H9 (cell line): Measurements from ENCODE around the gene IQSEC1. TPM values are rescaled to one million over a fixed set of nuclear protein-coding genes. Genes with fewer than 3 reads are reported as not detected.

ENCODE experiments used
- DNase-seq: peaks from one replicate; pipeline ENCODE4 v3.0.0-alpha.2; 2017
- H2AFZ ChIP-seq: one replicate; pipeline ENCODE4 v1.6.1; 2013; ENCODE audit warnings: mild to moderate bottlenecking, low read length, control low read depth, moderate library complexity
- H2AK5ac ChIP-seq: 2 replicates; pipeline ENCODE4 v1.6.1; 2013; ENCODE audit warnings: low read length, control low read depth, mixed read lengths; ENCODE audit not compliant: insufficient read length
- H2BK120ac ChIP-seq: one replicate; pipeline ENCODE4 v1.6.1; 2013; ENCODE audit warnings: low read depth, mild to moderate bottlenecking, low read length, control low read depth, inconsistent platforms; ENCODE audit not compliant: poor library complexity, severe bottlenecking
- H2BK12ac ChIP-seq: 2 replicates; pipeline ENCODE4 v1.6.1; 2013; ENCODE audit warnings: low read length, control low read depth, mixed read lengths, low read depth; ENCODE audit not compliant: insufficient read length
- H2BK15ac ChIP-seq: 2 replicates; pipeline ENCODE4 v1.6.1; 2013; ENCODE audit warnings: low read depth, low read length, control low read depth
- H2BK20ac ChIP-seq: one replicate; pipeline ENCODE4 v1.6.1; 2013; ENCODE audit warnings: low read depth, mild to moderate bottlenecking, low read length, control low read depth, inconsistent platforms; ENCODE audit not compliant: poor library complexity, severe bottlenecking
- H2BK5ac ChIP-seq: 2 replicates; pipeline ENCODE4 v1.6.1; 2013; ENCODE audit warnings: low read length, control low read depth, mixed read lengths; ENCODE audit not compliant: insufficient read length
- H3K14ac ChIP-seq: 2 replicates; pipeline ENCODE4 v1.6.1; 2013; ENCODE audit warnings: low read length, control low read depth; ENCODE audit not compliant: insufficient read depth
- H3K18ac ChIP-seq: 2 replicates; pipeline ENCODE4 v1.6.1; 2013; ENCODE audit warnings: low read depth, mild to moderate bottlenecking, mixed read lengths, low read length, control low read depth; ENCODE audit not compliant: insufficient read length
- H3K23ac ChIP-seq: 2 replicates; pipeline ENCODE4 v1.6.1; 2013; ENCODE audit warnings: low read length, control low read depth, mixed read lengths, low read depth; ENCODE audit not compliant: insufficient read length
- H3K23me2 ChIP-seq: 2 replicates; pipeline ENCODE4 v1.6.1; 2013; ENCODE audit warnings: low read depth, mild to moderate bottlenecking, mixed read lengths, low read length, control low read depth; ENCODE audit not compliant: insufficient read length, poor library complexity, severe bottlenecking
- H3K27ac ChIP-seq: 2 replicates; pipeline ENCODE4 v1.5.1; 2013; ENCODE audit warnings: low read length, control low read depth, mixed read lengths, low read depth; ENCODE audit not compliant: insufficient read length
- H3K27me3 ChIP-seq: 2 replicates; pipeline ENCODE4 v1.6.1; 2013; ENCODE audit warnings: low read length, control low read depth, inconsistent platforms; ENCODE audit not compliant: insufficient read depth
- H3K4ac ChIP-seq: 2 replicates; pipeline ENCODE4 v1.6.1; 2013; ENCODE audit warnings: low read depth, mild to moderate bottlenecking, control low read depth, inconsistent platforms, low read length, moderate library complexity
- H3K4me1 ChIP-seq: 2 replicates; pipeline ENCODE4 v1.6.1; 2013; ENCODE audit warnings: low read length, control low read depth, inconsistent platforms; ENCODE audit not compliant: insufficient read depth
- H3K4me2 ChIP-seq: 2 replicates; pipeline ENCODE4 v1.6.1; 2013; ENCODE audit warnings: low read length, control low read depth, mixed read lengths; ENCODE audit not compliant: insufficient read length, insufficient read depth
- H3K56ac ChIP-seq: 2 replicates; pipeline ENCODE4 v1.6.1; 2013; ENCODE audit warnings: low read depth, mild to moderate bottlenecking, mixed read lengths, low read length, control low read depth; ENCODE audit not compliant: insufficient read length
- H3K79me1 ChIP-seq: 2 replicates; pipeline ENCODE4 v1.6.1; 2013; ENCODE audit warnings: low read depth, mild to moderate bottlenecking, moderate library complexity, low read length, control low read depth, inconsistent platforms; ENCODE audit not compliant: insufficient read depth, poor library complexity, severe bottlenecking
- H3K79me2 ChIP-seq: 2 replicates; pipeline ENCODE4 v1.6.1; 2013; ENCODE audit warnings: low read length, control low read depth, inconsistent platforms; ENCODE audit not compliant: insufficient read depth
- H3K9ac ChIP-seq: 2 replicates; pipeline ENCODE4 v1.6.1; 2013; ENCODE audit warnings: low read length, control low read depth, mixed read lengths; ENCODE audit not compliant: insufficient read length; ENCODE audit errors: extremely low read depth
- H3K9me3 ChIP-seq: one replicate; pipeline ENCODE4 v1.6.1; 2013; ENCODE audit warnings: low read depth, low read length, inconsistent platforms; ENCODE audit not compliant: control insufficient read depth
- H3T11ph ChIP-seq: one replicate; pipeline ENCODE4 v1.6.1; 2013; ENCODE audit warnings: mild to moderate bottlenecking, low read length, control low read depth, inconsistent platforms
- H4K20me1 ChIP-seq: one replicate; pipeline ENCODE4 v1.6.1; 2013; ENCODE audit not compliant: control insufficient read depth, insufficient read length, insufficient read depth
- H4K5ac ChIP-seq: 2 replicates; pipeline ENCODE4 v1.6.1; 2013; ENCODE audit warnings: low read depth, mild to moderate bottlenecking, mixed read lengths, low read length, control low read depth; ENCODE audit not compliant: insufficient read length
- H4K8ac ChIP-seq: replicated peaks from 2 replicates; pipeline ENCODE4 v1.6.1; 2013; ENCODE audit warnings: low read length, control low read depth, mixed read lengths, low read depth; ENCODE audit not compliant: insufficient read length
- H4K91ac ChIP-seq: 2 replicates; pipeline ENCODE4 v1.6.1; 2013; ENCODE audit warnings: low read depth, mild to moderate bottlenecking, moderate library complexity, mixed read lengths, low read length, control low read depth; ENCODE audit not compliant: insufficient read length
- H3K27ac Mint-ChIP-seq, 3 experiments: 2 replicates in 2 of 3; 3 replicates in 1 of 3; pipeline ENCODE4 v1.8.0; 2020 to 2021; ENCODE audit warnings: mixed read lengths in 3 of 3, mild to moderate bottlenecking in 1 of 3, moderate library complexity in 1 of 3
- H3K27me3 Mint-ChIP-seq: 2 replicates; pipeline ENCODE4 v1.8.0; 2021; ENCODE audit warnings: low read depth, mild to moderate bottlenecking, moderate library complexity, mixed read lengths
- H3K36me3 Mint-ChIP-seq, 3 experiments: 2 replicates in 2 of 3; 3 replicates in 1 of 3; pipeline ENCODE4 v1.8.0; 2020 to 2021; ENCODE audit warnings: low read depth in 3 of 3, mixed read lengths in 3 of 3; ENCODE audit not compliant: insufficient read depth in 1 of 3
- H3K4me1 Mint-ChIP-seq, 2 experiments: 2 replicates each; pipeline ENCODE4 v1.8.0; 2020; ENCODE audit warnings: mixed read lengths in 2 of 2
- H3K4me3 Mint-ChIP-seq, 2 experiments: 2 replicates in 1 of 2; 3 replicates in 1 of 2; pipeline ENCODE4 v1.8.0; 2020 to 2021; ENCODE audit warnings: mild to moderate bottlenecking in 2 of 2, mixed read lengths in 2 of 2, moderate library complexity in 1 of 2
- H3K9me3 Mint-ChIP-seq, 2 experiments: 2 replicates in 1 of 2; 3 replicates in 1 of 2; pipeline ENCODE4 v1.8.0; 2020; ENCODE audit warnings: mild to moderate bottlenecking in 2 of 2, mixed read lengths in 2 of 2, moderate library complexity in 1 of 2
- CTCF ChIP-seq: fragments of 200-600 bp; sonication (generic); conservative IDR thresholded peaks from 3 replicates; pipeline ENCODE4 v1.8.0; 2021; ENCODE audit warnings: antibody characterized with exemption, mild to moderate bottlenecking
- WGBS: extraction: QIAGEN DNeasy Blood & Tissue Kit; methylation state at CpG from one replicate; pipeline ENCODE4 v1.1.7; 2013; ENCODE audit warnings: missing lambda C conversion rate, low lambda C conversion rate, mixed read lengths; ENCODE audit not compliant: insufficient read length; ENCODE audit errors: extremely low coverage; 5-methylcytosine and 5-hydroxymethylcytosine counted together
- total RNA-seq: library from RNA; stranded (reverse); gene quantifications from 2 replicates; pipeline ENCODE4 v1.2.1, GENCODE V29; 2021

Gene IQSEC1
- total RNA-seq, 1 experiment from 2014 or later, result 19.1 TPM

GRCh38 chr3:13082677-13083076, 9.4 kb upstream of the IQSEC1 start:
- no peak overlapping the region for H3K4me2 ChIP-seq
- no peak overlapping the region for H4K5ac ChIP-seq
- H2AFZ ChIP-seq, result no peak overlapping the region
- H3K79me2 ChIP-seq, result no peaks in the 10 kb centered on the region
- H3K23me2 ChIP-seq, result no peaks in the 10 kb centered on the region
- H4K20me1 ChIP-seq, result no peaks in the 10 kb centered on the region
- no peak overlapping the region for H2BK15ac ChIP-seq
- no peak overlapping the region for H3K9ac ChIP-seq
- no peak for DNase-seq
- no peak overlapping the region; the same call in 1 of the 2 replicates for H3K14ac ChIP-seq
- no peak overlapping the region for H4K8ac ChIP-seq
- no peaks in the 10 kb centered on the region for H3K79me1 ChIP-seq
- no peak overlapping the region for H3K23ac ChIP-seq
- no peaks in the 10 kb centered on the region for H3K9me3 ChIP-seq
- H2BK5ac ChIP-seq, result no peak overlapping the region
- TF ChIP-seq CTCF, result no peak
- no peak overlapping the region for H3K56ac ChIP-seq
- no peaks in the 10 kb centered on the region for H3K27me3 ChIP-seq
- no peaks in the 10 kb centered on the region for H3K4me1 ChIP-seq
- H2BK12ac ChIP-seq, result no peak overlapping the region
- H3K27ac ChIP-seq, result no peak overlapping the region
- H3K18ac ChIP-seq, result no peak overlapping the region
- WGBS, result no CpG with 5 or more reads among the region's 13 CpGs
- H2BK120ac ChIP-seq, result no peak overlapping the region
- Mint-ChIP-seq H3K27ac (peak overlapping the region in 1 of 3 experiments; percentile 12; a peak in 1 of 7 replicates), H3K9me3 (no peaks in the 10 kb centered on the region), H3K4me1 (peaks cover 6 to 16% of the 10 kb centered on the region in 2 experiments), H3K4me3 (no peak overlapping the region), H3K27me3 (peaks cover 1% of the 10 kb centered on the region), H3K36me3 (no peaks in the 10 kb centered on the region)
- no peak overlapping the region for H2AK5ac ChIP-seq
- no peak overlapping the region for H3T11ph ChIP-seq
- no peak overlapping the region for H2BK20ac ChIP-seq
- H3K4ac ChIP-seq, result no peak overlapping the region
- H4K91ac ChIP-seq, result no peak overlapping the region
